ENCODE measurements around the gene STRN.
"Not testable (repeated sequence)": the region's sequence is repeated elsewhere in the genome, so short reads cannot be mapped to it uniquely, and the experiment has no call there.

The STRN gene

GRCh38 chr2:37000318-37000717 lies 34.0 kb upstream of the STRN start:
- DNase-seq (ENCODE audit: extremely low read depth, low read depth), result no peak
- no peak overlapping the region for H3K4me3 ChIP-seq (replicated peaks; ENCODE audit: low read depth, low read length)
- TF ChIP-seq CTCF (IDR thresholded peaks at IDR 0.05; ENCODE audit: low read depth, low read length, missing control alignments), result no peak

- DNase-seq (ENCODE audit: extremely low read depth, low read depth); H3K4me3 ChIP-seq (replicated peaks; ENCODE audit: low read depth, low read length): not testable (repeated sequence)
Measured at GRCh38 chr2:36999416-36999815, 33.1 kb upstream of the STRN start.

GRCh38 chr2:36993841-36994620 lies 27.7 kb upstream of the STRN start:
- H3K4me3 ChIP-seq (replicated peaks; ENCODE audit: low read depth, low read length), result no peak overlapping the region
- no peak for TF ChIP-seq CTCF (IDR thresholded peaks at IDR 0.05; ENCODE audit: low read depth, low read length, missing control alignments)
- no peak for DNase-seq (ENCODE audit: extremely low read depth, low read depth)

GRCh38 chr2:36988008-36988407 lies 21.7 kb upstream of the STRN start:
- no peak for DNase-seq (ENCODE audit: extremely low read depth, low read depth)
- H3K4me3 ChIP-seq (replicated peaks; ENCODE audit: low read depth, low read length), result no peak overlapping the region
- no peak for TF ChIP-seq CTCF (IDR thresholded peaks at IDR 0.05; ENCODE audit: low read depth, low read length, missing control alignments)

- no peak for DNase-seq (ENCODE audit: extremely low read depth, low read depth)
- TF ChIP-seq CTCF (IDR thresholded peaks at IDR 0.05; ENCODE audit: low read depth, low read length, missing control alignments), result no peak
Measured at GRCh38 chr2:36982467-36982866, 16.1 kb upstream of the STRN start.

GRCh38 chr2:36981911-36982310 lies 15.6 kb upstream of the STRN start:
- no peak for DNase-seq (ENCODE audit: extremely low read depth, low read depth)
- TF ChIP-seq CTCF (IDR thresholded peaks at IDR 0.05; ENCODE audit: low read depth, low read length, missing control alignments), result no peak
- H3K4me3 ChIP-seq (replicated peaks; ENCODE audit: low read depth, low read length), result no peak overlapping the region

More at GRCh38 chr2:36982467-36982866, 16.1 kb upstream of the STRN start:
- no peak overlapping the region for H3K4me3 ChIP-seq (replicated peaks; ENCODE audit: low read depth, low read length)

GRCh38 chr2:36979007-36979406 lies 12.7 kb upstream of the STRN start:
- not testable (repeated sequence) for DNase-seq (ENCODE audit: extremely low read depth, low read depth); H3K4me3 ChIP-seq (replicated peaks; ENCODE audit: low read depth, low read length)

GRCh38 chr2:36976065-36976464 lies 9.7 kb upstream of the STRN start:
- H3K4me3 ChIP-seq (replicated peaks; ENCODE audit: low read depth, low read length), result no peak overlapping the region
- DNase-seq (ENCODE audit: extremely low read depth, low read depth), result no peak
- no peak for TF ChIP-seq CTCF (IDR thresholded peaks at IDR 0.05; ENCODE audit: low read depth, low read length, missing control alignments)

Data from HFF-Myc (cell line).